Breast epithelium (tissue), 4 donors: ENCODE data around the gene CTNNA3. TPM values are rescaled to one million over a fixed set of nuclear protein-coding genes. Genes with fewer than 3 reads are reported as not detected.

Experiments used
- DNase-seq, 2 donors: peaks; one replicate each; pipeline ENCODE4 v3.0.0-alpha.2; 2019; ENCODE audit warnings: low spot score in 2 of 2
- H3K27ac ChIP-seq, 2 donors: fragments of 200-600 bp; sonication (generic) in 1 of 2; one replicate each; pipeline ENCODE4 v1.5.1; 2016 to 2019; ENCODE audit warnings: mild to moderate bottlenecking in 1 of 2
- H3K27me3 ChIP-seq, 2 donors: fragments of 200-600 bp; sonication (generic) in 1 of 2; one replicate each; pipeline versions ENCODE4 v1.5.1 to v1.6.0; 2017 to 2019; ENCODE audit warnings: control low read depth in 1 of 2, mild to moderate bottlenecking in 1 of 2
- H3K36me3 ChIP-seq: fragments of 200-600 bp; one replicate; pipeline ENCODE4 v1.5.1; 2019
- H3K4me1 ChIP-seq, 2 donors: fragments of 200-600 bp; sonication (generic); one replicate each; pipeline ENCODE4 v1.5.1; 2016 to 2019; ENCODE audit warnings: control low read depth in 1 of 2
- H3K4me3 ChIP-seq, 3 donors: fragments of 200-600 bp; sonication (generic); 1 replicate in 2 of 3; 2 replicates in 1 of 3; pipeline ENCODE4 v1.5.1; 2016 to 2019; ENCODE audit warnings: mild to moderate bottlenecking in 3 of 3, moderate library complexity in 2 of 3
- H3K9me3 ChIP-seq, 2 donors: fragments of 200-600 bp; sonication (generic) in 1 of 2; one replicate each; pipeline ENCODE4 v1.5.1; 2016 to 2019; ENCODE audit warnings: control low read depth in 1 of 2
- CTCF ChIP-seq, 3 donors: fragments of 450-650 bp; IDR thresholded peaks; one replicate each; pipeline ENCODE4 v1.5.1; 2016 to 2017; ENCODE audit warnings: antibody characterized with exemption in 3 of 3, mild to moderate bottlenecking in 3 of 3, moderate library complexity in 3 of 3
- POLR2A ChIP-seq: fragments of 450-650 bp; IDR thresholded peaks from one replicate; pipeline ENCODE4 v1.6.1; 2016; ENCODE audit warnings: antibody characterized with exemption, mild to moderate bottlenecking, moderate library complexity
- POLR2AphosphoS5 ChIP-seq, 3 donors: sonication (generic); formaldehyde crosslinking; IDR thresholded peaks; one replicate each; pipeline ENCODE4 v1.6.1; 2017; ENCODE audit warnings: antibody characterized with exemption in 3 of 3
- intact Hi-C: fragments of 100-400 bp; cut with DNase I; formaldehyde crosslinking; loops from one replicate; pipeline ENCODE4 v1.15.1; 2023; ENCODE audit warnings: low total_unique reads
- total RNA-seq, 3 donors: library from RNA; depleted of rRNA; stranded (reverse); fragments of >200 nt; gene quantifications; one replicate each; pipeline ENCODE4 v1.1.0, GENCODE V29; 2016

The CTNNA3 gene
- total RNA-seq, 3 donors from 2014 or later, result 0.33 to 1.1 (median 0.59) TPM

GRCh38 chr10:66283874-66284464, 1412.0 kb downstream of the CTNNA3 start:
- no peak for DNase-seq
- Histone ChIP-seq H3K36me3 (no peaks in the 10 kb centered on the region), H3K27me3 (no peaks in the 10 kb centered on the region), H3K4me1 (no peaks in the 10 kb centered on the region), H3K27ac (no peak overlapping the region), H3K4me3 (no peak overlapping the region), H3K9me3 (no peaks in the 10 kb centered on the region)
- intact Hi-C loops, result no loop called here
- TF ChIP-seq POLR2A (no peak), CTCF (IDR thresholded peaks at IDR 0.05) (no peak), POLR2AphosphoS5 (IDR thresholded peaks at IDR 0.05) (no peak)

GRCh38 chr10:66283064-66283463, 1412.9 kb downstream of the CTNNA3 start:
- intact Hi-C loops, result no loop called here
- no peak overlapping the region for H3K4me3 ChIP-seq
- H3K27me3 ChIP-seq, result no peaks in the 10 kb centered on the region
- H3K36me3 ChIP-seq, result no peaks in the 10 kb centered on the region
- no peak overlapping the region for H3K27ac ChIP-seq
- H3K4me1 ChIP-seq, result no peaks in the 10 kb centered on the region
- no peaks in the 10 kb centered on the region for H3K9me3 ChIP-seq
- TF ChIP-seq POLR2A (no peak), CTCF (IDR thresholded peaks at IDR 0.05) (no peak), POLR2AphosphoS5 (IDR thresholded peaks at IDR 0.05) (no peak)
- no peak for DNase-seq

- H3K27me3 ChIP-seq, result no peaks in the 10 kb centered on the region
- no peaks in the 10 kb centered on the region for H3K36me3 ChIP-seq
- no peak overlapping the region for H3K27ac ChIP-seq
- no peaks in the 10 kb centered on the region for H3K9me3 ChIP-seq
- intact Hi-C loops, result no loop called here
- H3K4me1 ChIP-seq, result no peaks in the 10 kb centered on the region
- no peak overlapping the region for H3K4me3 ChIP-seq
- no peak for TF ChIP-seq POLR2A
- no peak for DNase-seq
Observed at GRCh38 chr10:66281327-66281726, 1414.7 kb downstream of the CTNNA3 start.

- intact Hi-C loops, result no loop called here
- no peaks in the 10 kb centered on the region for H3K9me3 ChIP-seq
- no peaks in the 10 kb centered on the region for H3K27me3 ChIP-seq
- TF ChIP-seq POLR2AphosphoS5 (IDR thresholded peaks at IDR 0.05) (no peak), CTCF (IDR thresholded peaks at IDR 0.05) (no peak), POLR2A (no peak)
- no peak overlapping the region for H3K4me3 ChIP-seq
- no peaks in the 10 kb centered on the region for H3K36me3 ChIP-seq
- no peak overlapping the region for H3K27ac ChIP-seq
- H3K4me1 ChIP-seq, result no peaks in the 10 kb centered on the region
- DNase-seq, result no peak
Observed at GRCh38 chr10:66277481-66277880, 1418.5 kb downstream of the CTNNA3 start.

- no peak overlapping the region for H3K4me3 ChIP-seq
- H3K27ac ChIP-seq, result no peak overlapping the region
- no peaks in the 10 kb centered on the region for H3K27me3 ChIP-seq
- H3K4me1 ChIP-seq, result no peaks in the 10 kb centered on the region
- TF ChIP-seq POLR2AphosphoS5 (IDR thresholded peaks at IDR 0.05), result no peak
- no peak for TF ChIP-seq CTCF (IDR thresholded peaks at IDR 0.05)
- no peak for TF ChIP-seq POLR2A
- H3K9me3 ChIP-seq, result no peaks in the 10 kb centered on the region
- intact Hi-C loops, result no loop called here
- DNase-seq, result no peak
- H3K36me3 ChIP-seq, result no peaks in the 10 kb centered on the region
Observed at GRCh38 chr10:66273966-66274519, 1422.0 kb downstream of the CTNNA3 start.
